ENCODE data around the gene AHSG. TPM values are rescaled to one million over a fixed set of nuclear protein-coding genes. Genes with fewer than 3 reads are reported as not detected.

AHSG gene
- total and polyA plus RNA-seq, 9 donors = 0.25 to 1.7 TPM; not detected in 7

- intact Hi-C loops (cut with DNase I) = loop anchor here in 3 of 4 donors (5.0 to 10.0 kb wide), 5 partner anchors 200 to 1100 kb away; no protein-coding TSS in a partner anchor
- DNase-seq = peak; percentile 40 to 73 (median 65)
- Histone ChIP-seq H3K36me3 (no peaks in the 10 kb centered on the region), H3K27ac (no peak overlapping the region), H3K9me3 (no peaks in the 10 kb centered on the region), H3K4me3 (no peak overlapping the region), H3K27me3 (no peaks in the 10 kb centered on the region), H3K4me1 (ENCODE audit: insufficient read depth) (no peaks in the 10 kb centered on the region)
- TF ChIP-seq POLR2A (IDR thresholded peaks at IDR 0.05) = no peak
- peak; percentile 46 to 88 (median 72) for TF ChIP-seq CTCF (IDR thresholded peaks at IDR 0.05)
- no peak for TF ChIP-seq EP300 (IDR thresholded peaks at IDR 0.05)
- 28 to 34% (median 34%) methylated on average over 16 of the region's 16 CpGs for WGBS, 3 donors
Measured at GRCh38 chr3:186614597-186615483, 2.0 kb downstream of the AHSG start.

GRCh38 chr3:186616299-186616617 lies 3.4 kb downstream of the AHSG start:
- H3K4me1 ChIP-seq (ENCODE audit: insufficient read depth) = no peaks in the 10 kb centered on the region
- H3K27me3 ChIP-seq = no peaks in the 10 kb centered on the region
- no peak overlapping the region for H3K4me3 ChIP-seq
- no peak for TF ChIP-seq CTCF (IDR thresholded peaks at IDR 0.05)
- no peak for TF ChIP-seq POLR2A (IDR thresholded peaks at IDR 0.05)
- no peak for TF ChIP-seq EP300 (IDR thresholded peaks at IDR 0.05)
- no peaks in the 10 kb centered on the region for H3K36me3 ChIP-seq
- H3K9me3 ChIP-seq = no peaks in the 10 kb centered on the region
- intact Hi-C loops (cut with DNase I) = loop anchor here in 3 of 4 donors (5.0 to 10.0 kb wide), 5 partner anchors 199 to 1099 kb away; no protein-coding TSS in a partner anchor
- WGBS, 3 donors = 74 to 79% (median 78%) methylated on average over 8 of the region's 8 CpGs
- DNase-seq = no peak
- H3K27ac ChIP-seq = no peak overlapping the region

- no peak overlapping the region for H3K27ac ChIP-seq
- no peaks in the 10 kb centered on the region for H3K9me3 ChIP-seq
- H3K27me3 ChIP-seq = no peaks in the 10 kb centered on the region
- intact Hi-C loops (cut with DNase I) = loop anchor here in 3 of 4 donors (5.0 to 10.0 kb wide), 5 partner anchors 198 to 1098 kb away; no protein-coding TSS in a partner anchor
- H3K4me3 ChIP-seq = no peak overlapping the region
- no peak for TF ChIP-seq POLR2A (IDR thresholded peaks at IDR 0.05)
- TF ChIP-seq CTCF (IDR thresholded peaks at IDR 0.05) = peak; percentile 27 to 41 (median 35)
- TF ChIP-seq EP300 (IDR thresholded peaks at IDR 0.05) = no peak
- WGBS, 3 donors = 17 to 22% (median 19%) methylated on average over 25 to 31 of the region's 31 CpGs
- peak; percentile 55 to 82 (median 63) for DNase-seq
- H3K4me1 ChIP-seq (ENCODE audit: insufficient read depth) = no peaks in the 10 kb centered on the region
- H3K36me3 ChIP-seq = no peaks in the 10 kb centered on the region
Measured at GRCh38 chr3:186617036-186617946, 4.4 kb downstream of the AHSG start.

GRCh38 chr3:186618318-186618938 lies 5.6 kb downstream of the AHSG start:
- H3K4me1 ChIP-seq (ENCODE audit: insufficient read depth) = no peaks in the 10 kb centered on the region
- intact Hi-C loops (cut with DNase I) = loop anchor here in 3 of 4 donors (5.0 to 10.0 kb wide), 5 partner anchors 196 to 1096 kb away; no protein-coding TSS in a partner anchor
- H3K27me3 ChIP-seq = no peaks in the 10 kb centered on the region
- no peak for TF ChIP-seq CTCF (IDR thresholded peaks at IDR 0.05)
- TF ChIP-seq POLR2A (IDR thresholded peaks at IDR 0.05) = no peak
- TF ChIP-seq EP300 (IDR thresholded peaks at IDR 0.05) = no peak
- H3K4me3 ChIP-seq = no peak overlapping the region
- no peak overlapping the region for H3K27ac ChIP-seq
- H3K9me3 ChIP-seq = no peaks in the 10 kb centered on the region
- H3K36me3 ChIP-seq = no peaks in the 10 kb centered on the region
- no peak for DNase-seq
- 80 to 83% (median 81%) methylated on average over 8 of the region's 8 CpGs for WGBS, 3 donors
